SIG-M5 treated with dmso at 0.1 percent for 504 hours (cell line): Measurements from ENCODE around the gene SLC6A2.

Experiments used
- DNase-seq: peaks from one replicate; lab custom pipeline; 2025; ENCODE audit not compliant: unreplicated experiment; lab: John Stamatoyannopoulos, UW

The SLC6A2 gene

DNA sequence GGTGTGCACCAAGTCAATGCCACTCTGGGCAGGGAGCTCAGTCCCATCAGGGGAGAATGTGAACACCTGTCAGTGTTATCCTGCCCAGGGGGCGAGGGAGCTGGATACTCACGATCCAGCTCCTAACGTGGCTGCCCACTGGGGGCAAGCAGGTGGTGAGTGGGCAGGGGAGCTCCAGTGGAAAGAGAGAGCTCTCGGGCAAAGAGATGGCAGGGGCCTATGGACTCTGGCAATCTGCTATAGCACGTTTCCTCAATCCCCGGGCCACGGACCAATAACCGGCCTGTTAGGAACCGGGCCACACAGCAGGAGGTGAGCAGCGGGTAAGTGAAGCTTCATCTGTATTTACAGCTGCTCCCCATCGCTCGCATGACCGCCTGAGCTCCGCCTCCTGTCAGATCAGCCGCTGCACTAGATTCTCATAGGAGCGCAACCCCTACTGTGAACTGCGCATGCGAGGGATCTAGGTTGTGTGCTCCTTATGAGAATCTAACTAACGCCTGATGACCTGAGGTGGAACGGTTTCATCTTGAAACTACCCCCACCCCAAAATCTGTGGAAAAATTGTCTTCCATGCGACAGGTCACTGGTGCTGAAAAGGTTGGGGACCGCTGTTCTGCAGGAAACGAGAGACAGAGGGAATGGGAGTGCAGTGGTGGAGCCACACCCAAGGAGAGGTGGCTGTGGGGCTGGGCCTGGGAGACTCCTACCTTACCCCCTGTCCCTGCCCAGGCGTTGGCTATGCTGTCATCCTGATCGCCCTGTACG, 15.6 kb downstream of the SLC6A2 start:
- DNase-seq, result no peak

DNA sequence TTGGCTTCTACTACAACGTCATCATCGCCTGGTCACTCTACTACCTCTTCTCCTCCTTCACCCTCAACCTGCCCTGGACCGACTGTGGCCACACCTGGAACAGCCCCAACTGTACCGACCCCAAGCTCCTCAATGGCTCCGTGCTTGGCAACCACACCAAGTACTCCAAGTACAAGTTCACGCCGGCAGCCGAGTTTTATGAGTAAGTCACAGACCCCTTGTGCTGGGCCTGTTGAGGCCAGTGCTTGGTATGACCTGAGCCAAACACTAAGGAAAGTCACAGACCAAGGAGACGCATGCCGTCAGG, 16.1 kb downstream of the SLC6A2 start:
- DNase-seq, result no peak

GRCh38 chr16:55672471-55672870, 16.7 kb downstream of the SLC6A2 start:
- DNase-seq, result no peak

DNA sequence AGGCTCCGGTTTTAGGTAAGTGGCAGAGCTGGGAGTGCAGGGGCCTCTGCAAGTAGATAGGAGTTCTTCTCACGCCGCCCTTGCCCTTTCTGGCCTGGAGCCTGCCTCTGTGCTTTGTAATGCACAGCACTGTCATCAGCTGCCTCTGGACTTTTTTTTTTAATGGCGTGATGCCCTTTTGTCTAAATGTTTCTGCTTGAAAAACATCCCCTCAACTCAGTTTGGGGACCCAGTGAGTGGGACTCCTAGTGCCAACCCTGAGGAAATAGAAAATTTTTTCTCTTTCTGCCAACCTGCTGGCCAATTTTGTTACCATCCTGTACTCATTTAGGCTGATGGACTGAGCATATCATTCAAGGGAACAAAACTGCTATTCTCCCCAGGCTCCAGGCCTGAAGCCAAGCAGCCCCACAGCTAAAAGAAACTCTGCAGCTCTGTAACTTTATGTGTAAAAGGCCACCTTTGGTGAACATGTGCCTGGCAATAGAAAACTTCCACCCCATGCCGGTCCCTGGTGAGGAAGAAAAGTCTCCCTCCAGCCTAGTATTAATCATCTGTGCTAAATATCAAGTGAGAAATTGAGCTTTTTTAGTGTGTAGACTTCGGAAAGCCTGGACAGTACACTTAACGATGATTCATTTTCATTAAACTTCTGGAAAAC, 22.5 kb downstream of the SLC6A2 start:
- no peak for DNase-seq

GRCh38 chr16:55682086-55682485, 26.3 kb downstream of the SLC6A2 start:
- no peak for DNase-seq

DNA sequence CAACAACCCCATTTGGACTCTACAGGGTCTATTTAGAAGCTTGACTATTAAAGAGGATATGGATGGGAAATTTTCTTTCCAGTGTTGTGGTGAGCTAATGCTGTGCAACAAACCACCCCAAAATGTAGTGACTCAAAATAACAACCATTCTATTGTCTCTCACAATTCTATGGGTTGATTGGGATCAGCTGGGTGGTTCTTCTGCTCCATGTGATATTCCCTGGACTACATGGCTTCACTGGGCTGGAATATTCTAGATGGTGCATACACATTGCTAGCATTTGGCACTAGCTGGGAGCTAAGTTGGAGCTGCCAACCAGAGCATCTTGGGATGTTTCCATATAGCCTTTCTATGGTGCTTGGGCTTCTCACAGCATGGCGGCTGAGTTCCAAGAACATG, 30.2 kb downstream of the SLC6A2 start:
- no peak for DNase-seq

DNA sequence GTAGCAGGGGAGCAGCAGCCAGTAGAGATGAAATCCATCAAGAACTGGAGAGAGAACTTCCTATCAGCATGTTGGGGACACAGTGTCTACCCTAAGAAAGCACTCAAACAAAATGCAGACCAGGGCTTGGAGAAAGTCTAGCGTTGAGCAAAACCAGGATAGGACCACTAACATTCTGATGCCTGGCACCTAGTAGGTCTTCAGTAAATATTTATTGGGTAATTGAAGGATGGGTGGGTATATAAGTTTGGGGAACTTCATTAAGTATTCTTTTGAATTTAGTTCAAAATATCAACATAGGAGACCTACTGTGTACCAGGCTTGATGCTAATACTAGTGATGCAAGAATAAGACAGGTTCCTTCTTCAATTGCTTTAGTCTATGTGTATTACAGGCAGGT, 30.9 kb downstream of the SLC6A2 start:
- DNase-seq, result no peak

GRCh38 chr16:55687802-55688201, 32.0 kb downstream of the SLC6A2 start:
- no peak for DNase-seq

GRCh38 chr16:55690841-55691240, 35.1 kb downstream of the SLC6A2 start:
- no peak for DNase-seq

DNA sequence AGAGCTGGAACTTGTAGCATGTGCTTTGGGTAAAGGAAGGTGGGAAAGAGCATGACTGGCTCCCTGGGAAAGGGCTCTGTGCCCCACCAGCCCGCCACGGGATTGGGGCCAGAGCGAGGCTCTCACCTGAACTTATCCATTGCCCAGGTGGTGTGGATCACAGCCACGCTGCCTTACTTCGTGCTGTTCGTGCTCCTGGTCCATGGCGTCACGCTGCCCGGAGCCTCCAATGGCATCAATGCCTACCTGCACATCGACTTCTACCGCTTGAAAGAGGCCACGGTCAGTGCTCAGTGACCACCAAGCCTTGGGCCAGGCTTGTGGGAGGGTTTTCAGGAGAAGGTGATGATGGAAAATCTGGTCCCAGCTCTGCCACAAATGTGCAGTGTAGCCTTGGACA, 36.0 kb downstream of the SLC6A2 start:
- DNase-seq, result no peak

GRCh38 chr16:55695595-55695994, 39.8 kb downstream of the SLC6A2 start:
- no peak for DNase-seq

GRCh38 chr16:55697867-55698266, 42.1 kb downstream of the SLC6A2 start:
- DNase-seq, result no peak

DNA sequence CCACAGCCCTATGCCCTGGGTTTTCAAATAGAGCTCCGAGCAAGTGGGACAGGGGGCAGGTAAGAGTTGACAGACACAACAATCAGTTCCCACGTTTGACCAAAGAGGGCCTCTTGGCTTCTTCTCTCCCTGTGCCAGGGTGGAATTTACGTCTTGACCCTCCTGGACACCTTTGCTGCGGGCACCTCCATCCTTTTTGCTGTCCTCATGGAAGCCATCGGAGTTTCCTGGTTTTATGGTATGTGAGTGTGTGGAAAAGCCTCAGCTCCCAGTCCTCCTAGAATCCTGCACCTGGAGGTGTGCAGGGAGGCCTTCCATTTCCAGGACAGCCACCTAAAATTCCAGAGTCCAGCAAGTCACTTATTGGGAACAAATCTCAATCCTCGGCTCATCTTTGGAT, 42.5 kb downstream of the SLC6A2 start:
- DNase-seq, result no peak

GRCh38 chr16:55698946-55699345, 43.2 kb downstream of the SLC6A2 start:
- DNase-seq, result no peak

- DNase-seq, result no peak
Observed at GRCh38 chr16:55699616-55700015, 43.8 kb downstream of the SLC6A2 start.

- DNase-seq, result no peak
Observed at GRCh38 chr16:55700067-55700466, 44.3 kb downstream of the SLC6A2 start.

DNA sequence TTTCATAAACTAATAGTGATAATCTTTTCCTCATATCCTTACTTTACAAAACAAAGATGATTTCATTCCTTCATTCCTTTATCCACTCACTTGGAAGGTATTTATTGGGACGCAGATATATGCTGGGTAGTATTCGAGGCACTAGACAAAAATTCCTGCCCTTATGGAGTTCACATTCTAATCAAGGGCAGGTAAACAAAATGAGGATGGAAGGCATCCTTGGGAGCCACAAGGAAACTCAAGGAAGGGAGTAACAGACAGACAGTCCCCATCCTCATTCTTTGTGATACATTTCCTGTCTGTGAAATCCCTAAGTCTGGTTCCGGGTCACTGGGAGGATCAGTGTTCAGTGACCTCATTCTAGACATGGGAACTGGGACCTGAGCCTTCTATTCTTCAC, 45.2 kb downstream of the SLC6A2 start:
- no peak for DNase-seq

DNA sequence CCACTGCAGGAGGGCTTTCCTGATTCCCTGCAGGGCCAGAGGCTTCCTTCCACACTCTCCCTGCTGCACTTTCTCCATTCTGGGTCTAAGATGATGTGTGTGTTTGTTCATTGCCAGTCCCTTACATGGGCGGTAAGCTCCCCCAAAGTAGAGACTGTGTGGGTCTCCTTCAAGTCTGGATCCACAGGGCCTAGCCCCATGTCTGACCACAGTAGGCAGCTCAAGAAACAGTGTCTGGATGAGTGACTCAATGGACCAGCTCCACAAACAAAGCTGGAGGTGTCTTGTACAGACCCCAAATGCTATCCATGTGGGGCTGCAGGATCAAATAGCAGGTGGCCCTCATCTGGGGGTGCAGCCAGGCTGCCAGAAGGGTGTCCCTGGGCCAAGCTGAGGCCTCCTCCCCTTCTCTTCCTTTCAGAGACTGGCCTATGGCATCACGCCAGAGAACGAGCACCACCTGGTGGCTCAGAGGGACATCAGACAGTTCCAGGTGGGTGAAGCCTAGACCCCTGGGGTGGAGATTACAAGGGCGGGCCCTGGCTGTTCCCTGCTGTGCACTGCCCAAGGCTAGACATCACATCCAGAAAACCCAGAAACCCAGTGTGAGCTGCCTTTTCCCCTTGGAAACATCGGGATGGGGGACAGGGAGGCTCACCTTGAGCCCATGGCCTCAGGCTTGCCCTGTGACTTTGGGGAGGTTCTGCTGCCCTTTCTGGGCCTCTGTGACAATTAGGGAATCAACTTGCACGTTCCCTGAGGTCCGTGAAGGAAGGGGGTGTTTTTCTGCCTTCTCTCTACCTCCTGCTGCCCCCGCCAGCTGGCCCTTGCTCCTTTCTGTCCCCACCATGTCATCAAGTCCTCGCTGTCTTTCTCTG, 45.9 kb downstream of the SLC6A2 start:
- peak; percentile 38 for DNase-seq

DNA sequence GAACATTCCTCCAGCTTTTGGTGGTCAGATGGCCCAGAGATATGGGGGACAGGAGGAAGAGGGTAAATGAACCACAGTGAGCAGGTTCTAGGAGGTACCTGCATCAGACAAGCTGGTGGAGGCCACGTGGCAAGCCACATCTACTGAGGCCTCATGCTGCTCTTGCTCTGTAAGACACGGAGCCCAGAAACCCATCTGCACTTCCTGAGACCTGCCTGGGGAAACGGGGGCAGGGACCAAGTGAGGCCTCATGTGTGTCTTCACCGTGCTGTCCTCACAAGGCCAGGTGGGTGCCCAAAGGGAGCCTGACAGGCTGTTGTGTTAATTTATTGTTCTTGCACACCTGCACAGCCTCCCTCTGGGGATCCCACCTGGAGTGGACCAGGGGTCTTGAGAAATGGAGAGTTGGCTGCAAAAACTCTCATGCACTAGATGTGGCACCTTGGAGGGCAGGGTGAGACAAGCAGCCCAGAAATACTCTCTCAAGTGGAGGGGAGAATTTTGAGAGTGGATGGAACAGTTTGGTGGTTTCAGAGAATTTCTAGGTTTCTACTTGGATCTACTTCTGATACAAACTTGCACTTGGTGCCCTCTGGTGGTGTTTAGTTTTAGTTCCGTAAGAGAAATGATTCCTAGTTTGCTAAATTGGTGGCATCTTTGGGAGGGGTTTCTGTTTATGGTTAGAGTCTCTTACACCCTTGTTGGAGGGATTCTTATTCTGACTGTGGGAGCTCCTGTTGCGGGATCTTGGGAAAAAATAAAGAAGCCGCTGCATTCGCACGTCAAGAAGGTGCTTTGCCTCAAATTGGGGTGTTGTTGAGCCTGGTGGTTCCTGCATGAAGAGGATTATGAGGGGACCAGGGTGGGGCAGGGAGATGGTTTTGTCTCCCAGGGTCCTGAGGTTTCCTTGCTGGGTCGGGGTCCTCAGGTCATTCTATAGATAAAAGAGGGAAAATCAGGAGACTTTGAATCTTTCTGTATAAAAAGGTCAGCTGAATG, 47.5 kb downstream of the SLC6A2 start:
- peak; percentile 66 for DNase-seq

DNA sequence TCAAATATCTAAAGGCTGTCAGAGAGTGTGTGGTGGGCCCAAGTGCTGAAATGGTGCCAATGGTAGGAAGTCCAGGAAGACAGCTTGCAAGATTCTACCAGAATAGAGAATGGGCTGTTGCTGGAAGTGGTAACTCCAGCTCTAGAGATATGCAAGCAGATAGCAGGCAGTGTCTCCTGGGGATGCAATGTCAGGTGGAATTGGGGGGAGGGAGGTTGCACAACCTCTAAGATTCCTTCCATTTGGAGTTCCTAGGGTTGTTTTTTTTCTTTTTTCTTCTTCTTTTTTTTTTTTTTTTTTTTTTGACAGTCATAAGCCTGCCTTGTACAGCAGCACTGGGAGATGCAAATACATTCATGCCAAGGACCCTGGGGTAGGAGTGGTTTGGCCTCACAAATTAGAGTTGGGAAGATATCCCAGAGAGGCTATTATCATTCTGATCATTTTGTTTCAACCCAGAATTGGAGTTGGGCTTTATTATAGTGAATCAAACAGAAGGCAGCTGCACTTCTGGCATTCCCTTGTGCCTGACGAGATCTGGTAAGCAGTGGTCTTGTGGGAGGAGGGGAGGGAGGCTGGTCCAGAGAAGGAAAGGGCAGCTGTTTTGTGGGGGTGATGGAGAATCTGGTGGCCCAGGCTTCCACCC, 51.1 kb downstream of the SLC6A2 start:
- DNase-seq, result no peak
